K562 (cell line): ENCODE results near the gene MYLK4. TPM values are rescaled to one million over a fixed set of nuclear protein-coding genes. Genes with fewer than 3 reads are reported as not detected.
A peak's percentile ranks its signal among the peaks of the same experiment; 100 is the strongest.

Experiments
- ARID1B ChIP-seq: fragments of 450-650 bp; IDR thresholded peaks from 2 replicates; pipeline ENCODE4 v1.6.1; 2016; ENCODE audit warnings: antibody characterized with exemption, mild to moderate bottlenecking, inconsistent platforms
- DIDO1 ChIP-seq: fragments of 450-650 bp; IDR thresholded peaks from 2 replicates; pipeline ENCODE4 v1.6.1; 2016; ENCODE audit warnings: low read depth, missing biosample characterization, missing genetic modification characterization
- DNMT1 ChIP-seq: fragments of 450-650 bp; IDR thresholded peaks from 2 replicates; pipeline ENCODE4 v1.6.1; 2016; ENCODE audit warnings: antibody characterized with exemption, mild to moderate bottlenecking
- ETV1 ChIP-seq: fragments of 450-650 bp; conservative IDR thresholded peaks from 2 replicates; pipeline ENCODE4 v1.6.1; 2016; ENCODE audit warnings: missing genetic modification characterization, control low read depth, low read depth, missing compliant biosample characterization
- HOXB6 ChIP-seq: fragments of 250-450 bp; sonication (Bioruptor Pico); IDR thresholded peaks from 2 replicates; pipeline ENCODE4 v1.5.1; 2022; ENCODE audit warnings: mild to moderate bottlenecking, borderline replicate concordance
- MEF2A ChIP-seq: IDR thresholded peaks from 2 replicates; pipeline ENCODE4 v1.6.1; 2011; ENCODE audit warnings: low read depth, mild to moderate bottlenecking, low read length, moderate library complexity; ENCODE audit not compliant: control insufficient read depth
- MEIS2 ChIP-seq: fragments of 450-650 bp; IDR thresholded peaks from 2 replicates; pipeline ENCODE4 v1.6.1; 2014; ENCODE audit warnings: mild to moderate bottlenecking; ENCODE audit not compliant: partially characterized antibody
- MTA2 ChIP-seq: fragments of 450-650 bp; IDR thresholded peaks from 2 replicates; pipeline ENCODE4 v1.6.1; 2016; ENCODE audit warnings: low read depth
- NFRKB ChIP-seq: fragments of 450-650 bp; IDR thresholded peaks from 2 replicates; pipeline ENCODE4 v1.6.1; 2016; ENCODE audit warnings: low read depth
- NRF1 ChIP-seq, 2 experiments: fragments of 450-650 bp; IDR thresholded peaks in 1 of 2; conservative IDR thresholded peaks in 1 of 2; 2 replicates each; pipeline ENCODE4 v1.6.1; 2014; ENCODE audit warnings: mild to moderate bottlenecking in 2 of 2
- PHF20 ChIP-seq: fragments of 450-650 bp; IDR thresholded peaks from 2 replicates; pipeline ENCODE4 v1.6.1; 2018; ENCODE audit not compliant: partially characterized antibody
- PURB ChIP-seq: sonication (generic); formaldehyde crosslinking; IDR thresholded peaks from 2 replicates; pipeline ENCODE4 v1.9.0; 2021; ENCODE audit warnings: low read depth, mild to moderate bottlenecking, missing genetic modification reagents
- RAD21 ChIP-seq, 2 experiments: fragments of 250-450 bp in 1 of 2; fragments of 450-650 bp in 1 of 2; sonication (Bioruptor Pico) in 1 of 2; formaldehyde crosslinking in 1 of 2; IDR thresholded peaks in 1 of 2; conservative IDR thresholded peaks in 1 of 2; 2 replicates each; pipeline versions ENCODE4 v1.4.0 to v1.8.0; 2020 to 2022; ENCODE audit warnings: mild to moderate bottlenecking in 2 of 2, moderate library complexity in 1 of 2
- SIRT6 ChIP-seq: IDR thresholded peaks from one replicate; pipeline ENCODE4 v1.6.1; 2012; ENCODE audit warnings: low read depth, mild to moderate bottlenecking, control low read depth, inconsistent platforms, low read length, moderate library complexity
- SMAD1 ChIP-seq: fragments of 150-350 bp; IDR thresholded peaks from 2 replicates; pipeline ENCODE4 v1.6.1; 2014; ENCODE audit warnings: low read length, low read depth; ENCODE audit not compliant: partially characterized antibody
- SP1 ChIP-seq: sonication (generic); formaldehyde crosslinking; IDR thresholded peaks from 2 replicates; pipeline ENCODE4 v1.8.1; 2022; ENCODE audit warnings: mild to moderate bottlenecking, missing genetic modification reagents
- STAT5B ChIP-seq: fragments of 250-450 bp; sonication (Bioruptor Pico); IDR thresholded peaks from 2 replicates; pipeline ENCODE4 v1.8.0; 2021; ENCODE audit warnings: mild to moderate bottlenecking, inconsistent platforms
- TAF9B ChIP-seq: fragments of 450-650 bp; IDR thresholded peaks from 2 replicates; pipeline ENCODE4 v1.6.1; 2018; ENCODE audit warnings: mild to moderate bottlenecking; ENCODE audit not compliant: partially characterized antibody
- U2AF2 ChIP-seq: fragments of 200-400 bp; formaldehyde crosslinking; optimal IDR thresholded peaks from 2 replicates; pipeline ENCODE3; 2017; ENCODE audit warnings: low read depth, mild to moderate bottlenecking, low read length
- ZNF274 ChIP-seq: IDR thresholded peaks from 2 replicates; pipeline ENCODE4 v1.6.1; 2011; ENCODE audit warnings: low read depth, mild to moderate bottlenecking, low read length, moderate library complexity, borderline replicate concordance
- ZNF444 ChIP-seq: fragments of 250-450 bp; sonication (Bioruptor Pico); IDR thresholded peaks from 2 replicates; pipeline ENCODE4 v1.4.0; 2020; ENCODE audit warnings: mild to moderate bottlenecking, moderate library complexity
- ZNF589 ChIP-seq: fragments of 200-800 bp; sonication (Bioruptor generic); IDR thresholded peaks from 2 replicates; pipeline ENCODE4 v1.6.1; 2016; ENCODE audit warnings: low read depth, missing genetic modification characterization, missing compliant biosample characterization
- polyA plus RNA-seq, 8 experiments: library from polyadenylated mRNA; depleted of rRNA in 4 of 8; stranded (reverse) in 5 of 8; unstranded in 3 of 8; fragments of >200 nt; fragmentation: Nextera tagmentation in 2 of 8; fragmentation: Illumina TruSeq in 1 of 8; extraction: Ambion mirVana in 2 of 8; extraction: Trizol in 1 of 8; gene quantifications; 2 replicates each; pipeline versions ENCODE4 v1.2.1 to v1.2.3, GENCODE V29; 2011 to 2014; ENCODE audit warnings: inconsistent platforms in 1 of 8, missing spikeins in 1 of 8
- total RNA-seq, 7 experiments: library from RNA; depleted of rRNA in 6 of 7; stranded (reverse); fragments of >200 nt in 6 of 7; fragmentation: Illumina TruSeq in 2 of 7; extraction: Trizol in 2 of 7; gene quantifications; 2 replicates each; pipeline versions ENCODE4 v1.2.1 to v1.2.3, GENCODE V29; 2011 to 2021; ENCODE audit warnings: low replicate concordance in 1 of 7
- TF ChIP-seq, protein P1 (sequence below), 2 experiments: IDR thresholded peaks in 1 of 2; conservative IDR thresholded peaks in 1 of 2; 2 replicates each; pipeline ENCODE4 v1.6.1; 2016; ENCODE audit warnings: low read depth in 2 of 2, mild to moderate bottlenecking in 1 of 2, missing compliant biosample characterization in 1 of 2, missing genetic modification characterization in 1 of 2, moderate library complexity in 1 of 2
- TF ChIP-seq, protein P2 (sequence below): fragments of 150-350 bp; IDR thresholded peaks from 2 replicates; pipeline ENCODE4 v1.6.1; 2014; ENCODE audit warnings: low read depth, mild to moderate bottlenecking, low read length, borderline replicate concordance

MYLK4 gene
- total and polyA plus RNA-seq, 9 of the 15 experiments (the other 6 are each of a cell fraction or from before 2014, with no cell fraction given), result 0.01 to 0.15 (median 0.06) TPM

DNA sequence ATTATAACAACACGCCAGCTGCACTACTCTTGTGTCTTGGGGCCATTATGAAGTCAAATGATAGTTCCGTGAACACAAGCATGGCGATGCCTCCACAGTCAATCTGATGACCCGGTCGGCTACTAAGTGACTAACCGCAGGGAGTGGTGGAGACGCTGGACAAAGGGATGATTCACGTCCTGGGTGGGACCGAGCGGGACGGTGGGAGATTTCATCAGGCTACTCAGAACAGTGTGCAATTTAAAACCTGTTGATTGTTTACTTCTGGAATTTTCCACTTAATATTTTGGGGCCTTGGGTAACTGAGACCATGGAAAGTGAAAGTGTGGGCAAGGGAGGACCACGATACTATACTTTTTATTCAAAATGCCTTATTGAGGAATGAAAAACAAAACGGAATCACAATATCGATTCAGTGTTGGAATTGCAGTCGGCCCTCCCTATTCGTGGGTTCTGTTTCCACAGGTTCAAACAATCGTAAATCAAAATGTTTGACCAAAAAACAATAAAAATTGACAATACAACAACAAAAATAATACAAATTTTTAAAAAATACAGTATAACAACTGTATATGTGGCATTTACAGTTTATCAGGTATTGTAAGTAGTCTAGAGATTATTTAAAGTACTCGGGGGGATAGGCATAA, 66.5 kb downstream of the MYLK4 start (continued):
- TF ChIP-seq NRF1 (conservative IDR thresholded peaks at IDR 0.05 in 1 of 2, IDR thresholded peaks at IDR 0.05 in 1 of 2) (no peak), PURB (CRISPR knock-in tag) (no peak), SP1 (CRISPR knock-in tag) (no peak), ETV1 (0 out of 2 replicates have a peak, but pooled peaks have one; percentile 13), MEIS2 (peak; percentile 58), STAT5B (no peak), PHF20 (no peak), HOXB6 (no peak), DIDO1 (tag) (no peak), SMAD1 (no peak), ZNF444 (CRISPR knock-in tag) (no peak), MEF2A (no peak), ARID1B (peak; percentile 70), ZNF589 (CRISPR knock-in tag) (peak; percentile 53), SIRT6 (no peak), MTA2 (no peak), NFRKB (peak; percentile 47; the same call in 1 of the 2 replicates), DNMT1 (no peak), RAD21 (CRISPR knock-in tag; conservative IDR thresholded peaks at IDR 0.05 in 1 of 2, IDR thresholded peaks at IDR 0.05 in 1 of 2) (no peak), ZNF274 (no peak), U2AF2 (no peak), TAF9B (no peak)
- TF ChIP-seq, protein P1, sequence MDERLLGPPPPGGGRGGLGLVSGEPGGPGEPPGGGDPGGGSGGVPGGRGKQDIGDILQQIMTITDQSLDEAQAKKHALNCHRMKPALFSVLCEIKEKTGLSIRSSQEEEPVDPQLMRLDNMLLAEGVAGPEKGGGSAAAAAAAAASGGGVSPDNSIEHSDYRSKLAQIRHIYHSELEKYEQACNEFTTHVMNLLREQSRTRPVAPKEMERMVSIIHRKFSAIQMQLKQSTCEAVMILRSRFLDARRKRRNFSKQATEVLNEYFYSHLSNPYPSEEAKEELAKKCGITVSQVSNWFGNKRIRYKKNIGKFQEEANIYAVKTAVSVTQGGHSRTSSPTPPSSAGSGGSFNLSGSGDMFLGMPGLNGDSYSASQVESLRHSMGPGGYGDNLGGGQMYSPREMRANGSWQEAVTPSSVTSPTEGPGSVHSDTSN (CRISPR knock-in tag; IDR thresholded peaks at IDR 0.05; ENCODE audit: low read depth), result no peak
- TF ChIP-seq, protein P1 (tag; conservative IDR thresholded peaks at IDR 0.05; ENCODE audit: low read depth), result no peak
- TF ChIP-seq, protein P2, sequence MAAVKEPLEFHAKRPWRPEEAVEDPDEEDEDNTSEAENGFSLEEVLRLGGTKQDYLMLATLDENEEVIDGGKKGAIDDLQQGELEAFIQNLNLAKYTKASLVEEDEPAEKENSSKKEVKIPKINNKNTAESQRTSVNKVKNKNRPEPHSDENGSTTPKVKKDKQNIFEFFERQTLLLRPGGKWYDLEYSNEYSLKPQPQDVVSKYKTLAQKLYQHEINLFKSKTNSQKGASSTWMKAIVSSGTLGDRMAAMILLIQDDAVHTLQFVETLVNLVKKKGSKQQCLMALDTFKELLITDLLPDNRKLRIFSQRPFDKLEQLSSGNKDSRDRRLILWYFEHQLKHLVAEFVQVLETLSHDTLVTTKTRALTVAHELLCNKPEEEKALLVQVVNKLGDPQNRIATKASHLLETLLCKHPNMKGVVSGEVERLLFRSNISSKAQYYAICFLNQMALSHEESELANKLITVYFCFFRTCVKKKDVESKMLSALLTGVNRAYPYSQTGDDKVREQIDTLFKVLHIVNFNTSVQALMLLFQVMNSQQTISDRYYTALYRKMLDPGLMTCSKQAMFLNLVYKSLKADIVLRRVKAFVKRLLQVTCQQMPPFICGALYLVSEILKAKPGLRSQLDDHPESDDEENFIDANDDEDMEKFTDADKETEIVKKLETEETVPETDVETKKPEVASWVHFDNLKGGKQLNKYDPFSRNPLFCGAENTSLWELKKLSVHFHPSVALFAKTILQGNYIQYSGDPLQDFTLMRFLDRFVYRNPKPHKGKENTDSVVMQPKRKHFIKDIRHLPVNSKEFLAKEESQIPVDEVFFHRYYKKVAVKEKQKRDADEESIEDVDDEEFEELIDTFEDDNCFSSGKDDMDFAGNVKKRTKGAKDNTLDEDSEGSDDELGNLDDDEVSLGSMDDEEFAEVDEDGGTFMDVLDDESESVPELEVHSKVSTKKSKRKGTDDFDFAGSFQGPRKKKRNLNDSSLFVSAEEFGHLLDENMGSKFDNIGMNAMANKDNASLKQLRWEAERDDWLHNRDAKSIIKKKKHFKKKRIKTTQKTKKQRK, result no peak
